Liver (tissue), 3 donors: ENCODE measurements around the gene TARS2.

ENCODE experiments used
- SP1 ChIP-seq: IDR thresholded peaks from 2 replicates; pipeline ENCODE4 v1.6.1; 2018; ENCODE audit warnings: antibody characterized with exemption, mild to moderate bottlenecking
- YY1 ChIP-seq: IDR thresholded peaks from 2 replicates; pipeline ENCODE4 v1.6.1; 2016; ENCODE audit warnings: antibody characterized with exemption, mild to moderate bottlenecking
- TF ChIP-seq, protein P1 (sequence below): fragments of 150-350 bp; IDR thresholded peaks from 2 replicates; pipeline ENCODE4 v1.5.1; 2017; ENCODE audit warnings: improper control_type of control experiment, low read depth, low read length; ENCODE audit not compliant: missing input control
- TF ChIP-seq, protein P2 (sequence below): IDR thresholded peaks from 2 replicates; pipeline ENCODE4 v1.6.1; 2016; ENCODE audit warnings: antibody characterized with exemption
- TF ChIP-seq, protein P3 (sequence below): IDR thresholded peaks from 2 replicates; pipeline ENCODE4 v1.6.1; 2016; ENCODE audit warnings: antibody characterized with exemption
- donor health status: healthy.
- donor health status: healthy.

DNA sequence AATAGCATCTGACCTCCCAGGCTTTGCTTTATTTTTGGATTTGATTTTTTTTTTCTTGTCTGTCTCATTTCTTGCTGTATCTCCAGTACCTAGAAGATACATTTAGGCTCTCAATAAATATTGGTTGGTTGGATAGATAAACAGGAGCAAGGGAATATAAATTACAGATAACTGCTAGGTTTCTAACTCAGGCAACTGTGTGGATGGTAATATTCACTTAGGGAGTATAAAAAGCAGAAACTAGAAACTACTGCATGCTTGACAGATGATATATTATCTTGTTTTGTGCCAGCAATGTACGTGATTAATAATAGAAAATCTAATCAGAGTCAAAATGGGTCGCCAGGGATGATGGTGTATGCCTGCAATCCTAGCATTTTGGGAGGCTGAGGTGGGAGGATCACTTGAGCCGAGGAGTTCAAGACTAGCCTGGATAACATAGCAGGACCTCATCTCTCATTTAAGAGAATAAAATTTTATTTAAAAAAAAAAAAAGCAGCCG, 31.0 kb upstream of the TARS2 start:
- TF ChIP-seq, protein P1, sequence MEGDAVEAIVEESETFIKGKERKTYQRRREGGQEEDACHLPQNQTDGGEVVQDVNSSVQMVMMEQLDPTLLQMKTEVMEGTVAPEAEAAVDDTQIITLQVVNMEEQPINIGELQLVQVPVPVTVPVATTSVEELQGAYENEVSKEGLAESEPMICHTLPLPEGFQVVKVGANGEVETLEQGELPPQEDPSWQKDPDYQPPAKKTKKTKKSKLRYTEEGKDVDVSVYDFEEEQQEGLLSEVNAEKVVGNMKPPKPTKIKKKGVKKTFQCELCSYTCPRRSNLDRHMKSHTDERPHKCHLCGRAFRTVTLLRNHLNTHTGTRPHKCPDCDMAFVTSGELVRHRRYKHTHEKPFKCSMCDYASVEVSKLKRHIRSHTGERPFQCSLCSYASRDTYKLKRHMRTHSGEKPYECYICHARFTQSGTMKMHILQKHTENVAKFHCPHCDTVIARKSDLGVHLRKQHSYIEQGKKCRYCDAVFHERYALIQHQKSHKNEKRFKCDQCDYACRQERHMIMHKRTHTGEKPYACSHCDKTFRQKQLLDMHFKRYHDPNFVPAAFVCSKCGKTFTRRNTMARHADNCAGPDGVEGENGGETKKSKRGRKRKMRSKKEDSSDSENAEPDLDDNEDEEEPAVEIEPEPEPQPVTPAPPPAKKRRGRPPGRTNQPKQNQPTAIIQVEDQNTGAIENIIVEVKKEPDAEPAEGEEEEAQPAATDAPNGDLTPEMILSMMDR: no peak
- no peak for TF ChIP-seq SP1
- TF ChIP-seq, protein P2, sequence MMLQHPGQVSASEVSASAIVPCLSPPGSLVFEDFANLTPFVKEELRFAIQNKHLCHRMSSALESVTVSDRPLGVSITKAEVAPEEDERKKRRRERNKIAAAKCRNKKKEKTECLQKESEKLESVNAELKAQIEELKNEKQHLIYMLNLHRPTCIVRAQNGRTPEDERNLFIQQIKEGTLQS: no peak
- TF ChIP-seq YY1: no peak
- TF ChIP-seq, protein P3, sequence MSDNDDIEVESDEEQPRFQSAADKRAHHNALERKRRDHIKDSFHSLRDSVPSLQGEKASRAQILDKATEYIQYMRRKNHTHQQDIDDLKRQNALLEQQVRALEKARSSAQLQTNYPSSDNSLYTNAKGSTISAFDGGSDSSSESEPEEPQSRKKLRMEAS: no peak
